GM21528 (cell line): Measurements from ENCODE around the gene FURIN.
"Not testable (repeated sequence)": the region's sequence is repeated elsewhere in the genome, so short reads cannot be mapped to it uniquely, and the experiment has no call there.

Source experiments
- ATAC-seq: cut with Tn5 transposase; IDR thresholded peaks from one replicate; pipeline ENCODE4 v1.9.1; 2021; ENCODE audit warnings: mild to moderate bottlenecking, moderate library complexity; ENCODE audit not compliant: unreplicated experiment, low FRiP score

Gene FURIN

GRCh38 chr15:90895571-90896117 is 27.3 kb downstream of the FURIN start:
- ATAC-seq, result no peak

- not testable (repeated sequence) for ATAC-seq
Measured at GRCh38 chr15:90897131-90897655, 28.8 kb downstream of the FURIN start.

- no peak for ATAC-seq
Measured at GRCh38 chr15:90901175-90902039, 33.0 kb downstream of the FURIN start.

GRCh38 chr15:90902040-90902839 is 33.9 kb downstream of the FURIN start:
- peak; percentile 72 for ATAC-seq

- peak; percentile 56 for ATAC-seq
Measured at GRCh38 chr15:90902840-90903732, 34.7 kb downstream of the FURIN start, which contains the start of gene MAN2A2. Gene MAN2A2 (plus strand): TSS chr15:90903302. CDS start chr15:90904208, 906 bp downstream.

GRCh38 chr15:90903733-90904536 is 35.5 kb downstream of the FURIN start:
- no peak for ATAC-seq

- ATAC-seq, result no peak
Measured at GRCh38 chr15:90904746-90905145, 36.4 kb downstream of the FURIN start.

- ATAC-seq, result no peak
Measured at GRCh38 chr15:90905306-90906180, 37.2 kb downstream of the FURIN start.

- no peak for ATAC-seq
Measured at GRCh38 chr15:90906181-90906849, 37.9 kb downstream of the FURIN start.

- ATAC-seq, result no peak
Measured at GRCh38 chr15:90907051-90907660, 38.8 kb downstream of the FURIN start.

- ATAC-seq, result no peak
Measured at GRCh38 chr15:90907838-90908507, 39.6 kb downstream of the FURIN start.

GRCh38 chr15:90909449-90909848 is 41.1 kb downstream of the FURIN start:
- not testable (repeated sequence) for ATAC-seq

GRCh38 chr15:90909976-90910375 is 41.6 kb downstream of the FURIN start:
- no peak for ATAC-seq

GRCh38 chr15:90910441-90911301 is 42.3 kb downstream of the FURIN start:
- no peak for ATAC-seq

- ATAC-seq, result no peak
Measured at GRCh38 chr15:90911302-90911623, 42.9 kb downstream of the FURIN start.
